GM12873 (cell line): ENCODE measurements around the gene NEGR1.

Experiments used
- TF ChIP-seq, protein P1 (sequence below): IDR thresholded peaks from 2 replicates; pipeline ENCODE4 v1.5.1; 2012; ENCODE audit warnings: low read depth, mild to moderate bottlenecking, moderate library complexity, low read length, control low read depth; ENCODE audit not compliant: insufficient read depth; ENCODE audit errors: missing control alignments

NEGR1 gene

DNA sequence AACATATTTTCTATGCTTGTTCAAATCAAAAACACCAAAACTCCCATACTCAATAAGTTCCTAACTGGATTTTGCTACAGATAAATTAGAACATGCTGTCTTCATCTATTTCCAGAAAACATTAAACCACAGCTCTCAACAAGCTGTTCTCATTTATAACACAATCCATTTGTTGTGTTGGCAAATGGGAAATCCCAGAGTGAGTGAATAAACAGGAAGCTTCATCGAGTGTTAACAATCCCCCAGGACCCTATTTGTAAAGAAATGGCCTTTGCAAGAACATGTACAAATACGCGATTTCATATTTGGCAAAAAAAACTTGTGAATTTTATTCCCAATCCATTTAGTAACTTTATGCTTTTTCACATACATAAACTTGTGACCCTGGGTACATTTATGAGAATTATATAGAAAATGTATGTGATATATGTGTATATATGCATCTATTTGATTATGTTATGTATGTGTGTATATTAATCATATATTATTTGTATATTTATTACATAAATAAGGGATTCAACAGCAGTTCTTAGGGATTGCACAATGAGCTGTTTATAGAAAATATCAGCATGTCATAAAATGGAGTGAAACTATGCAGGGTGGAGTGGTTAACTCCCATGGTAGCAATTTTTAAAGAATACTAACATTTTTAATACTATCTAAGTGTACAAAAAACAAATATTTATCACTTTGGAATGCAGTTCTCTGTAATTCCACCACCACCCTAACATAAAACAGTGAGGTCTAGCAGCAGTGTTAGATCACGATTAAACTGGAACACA, 160.0 kb downstream of the NEGR1 start:
- TF ChIP-seq, protein P1, sequence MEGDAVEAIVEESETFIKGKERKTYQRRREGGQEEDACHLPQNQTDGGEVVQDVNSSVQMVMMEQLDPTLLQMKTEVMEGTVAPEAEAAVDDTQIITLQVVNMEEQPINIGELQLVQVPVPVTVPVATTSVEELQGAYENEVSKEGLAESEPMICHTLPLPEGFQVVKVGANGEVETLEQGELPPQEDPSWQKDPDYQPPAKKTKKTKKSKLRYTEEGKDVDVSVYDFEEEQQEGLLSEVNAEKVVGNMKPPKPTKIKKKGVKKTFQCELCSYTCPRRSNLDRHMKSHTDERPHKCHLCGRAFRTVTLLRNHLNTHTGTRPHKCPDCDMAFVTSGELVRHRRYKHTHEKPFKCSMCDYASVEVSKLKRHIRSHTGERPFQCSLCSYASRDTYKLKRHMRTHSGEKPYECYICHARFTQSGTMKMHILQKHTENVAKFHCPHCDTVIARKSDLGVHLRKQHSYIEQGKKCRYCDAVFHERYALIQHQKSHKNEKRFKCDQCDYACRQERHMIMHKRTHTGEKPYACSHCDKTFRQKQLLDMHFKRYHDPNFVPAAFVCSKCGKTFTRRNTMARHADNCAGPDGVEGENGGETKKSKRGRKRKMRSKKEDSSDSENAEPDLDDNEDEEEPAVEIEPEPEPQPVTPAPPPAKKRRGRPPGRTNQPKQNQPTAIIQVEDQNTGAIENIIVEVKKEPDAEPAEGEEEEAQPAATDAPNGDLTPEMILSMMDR, result no peak

DNA sequence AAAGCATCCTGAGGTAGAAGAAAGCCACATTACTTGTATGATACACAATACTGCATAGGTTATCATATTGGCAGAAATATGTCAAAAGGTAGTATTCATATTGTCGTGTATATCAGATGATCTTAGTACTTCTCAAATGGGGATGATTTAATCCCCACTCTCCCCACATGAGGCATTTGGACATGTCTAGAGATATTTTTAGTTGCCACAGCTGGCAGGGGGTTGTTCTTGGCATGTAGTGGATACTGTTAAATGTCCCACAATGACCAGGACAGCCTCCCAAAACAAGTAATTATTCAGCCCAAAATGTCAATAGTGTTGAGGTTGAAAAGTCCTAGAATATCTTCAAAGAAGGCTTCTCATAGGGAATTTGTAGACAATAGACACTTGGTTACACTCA, 162.8 kb downstream of the NEGR1 start:
- TF ChIP-seq, protein P1, result no peak

DNA sequence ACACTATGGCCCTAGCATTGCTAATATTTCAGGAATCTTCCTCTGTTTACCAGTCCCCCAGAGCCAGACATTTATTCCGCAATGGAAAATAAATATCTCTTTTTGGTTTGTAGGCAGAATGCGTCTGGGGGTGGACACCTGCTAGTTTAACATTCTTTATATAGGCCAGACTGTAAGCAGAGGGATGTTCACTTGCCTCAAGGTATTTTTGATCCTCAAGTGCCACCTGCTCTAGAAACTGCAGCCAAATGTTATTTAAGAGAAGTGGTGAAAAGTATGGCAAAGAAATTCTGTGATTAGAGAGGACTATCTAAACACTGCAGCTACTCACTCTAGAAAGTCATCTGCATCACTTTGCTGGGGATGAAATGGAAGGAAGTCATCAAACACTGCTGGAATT, 164.7 kb downstream of the NEGR1 start:
- TF ChIP-seq, protein P1, result no peak

DNA sequence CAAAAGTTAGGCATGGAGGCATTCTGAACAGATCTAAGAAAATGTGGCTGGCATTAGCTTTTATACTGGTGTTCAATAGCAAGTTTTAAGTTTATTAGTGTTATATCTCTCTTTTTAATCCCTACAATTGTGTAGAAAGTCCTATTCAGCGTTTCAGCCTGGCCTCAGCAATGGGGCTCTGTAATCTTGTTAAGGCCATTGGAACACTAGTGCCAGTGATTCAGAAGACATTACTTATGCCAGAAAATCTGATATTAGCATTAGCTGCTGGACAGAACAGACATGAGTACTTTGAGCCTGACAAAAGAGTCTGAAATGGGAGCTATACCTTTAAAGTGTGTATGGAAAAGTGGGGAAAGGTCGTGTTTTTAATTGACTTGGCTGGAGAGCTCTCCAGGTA, 167.0 kb downstream of the NEGR1 start:
- TF ChIP-seq, protein P1, result no peak

DNA sequence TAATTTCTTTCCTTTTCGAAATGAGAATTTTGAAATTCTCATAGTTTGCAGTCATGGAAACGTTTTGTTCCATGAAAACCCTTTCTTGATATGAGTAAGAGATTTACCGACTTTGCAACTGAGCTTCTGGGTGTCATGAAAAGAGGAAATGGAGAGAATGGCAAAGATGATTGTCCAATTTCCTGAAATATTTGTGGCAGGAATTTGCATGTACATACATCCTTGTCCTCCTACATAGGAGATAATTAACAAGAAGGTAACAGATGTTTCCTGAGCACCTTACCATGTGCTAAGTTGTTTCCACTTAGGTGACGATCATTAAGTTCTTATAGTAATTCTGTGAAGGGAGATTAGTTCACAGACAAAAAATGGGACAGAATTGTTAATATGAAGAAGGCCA, 170.7 kb downstream of the NEGR1 start:
- TF ChIP-seq, protein P1, result no peak

DNA sequence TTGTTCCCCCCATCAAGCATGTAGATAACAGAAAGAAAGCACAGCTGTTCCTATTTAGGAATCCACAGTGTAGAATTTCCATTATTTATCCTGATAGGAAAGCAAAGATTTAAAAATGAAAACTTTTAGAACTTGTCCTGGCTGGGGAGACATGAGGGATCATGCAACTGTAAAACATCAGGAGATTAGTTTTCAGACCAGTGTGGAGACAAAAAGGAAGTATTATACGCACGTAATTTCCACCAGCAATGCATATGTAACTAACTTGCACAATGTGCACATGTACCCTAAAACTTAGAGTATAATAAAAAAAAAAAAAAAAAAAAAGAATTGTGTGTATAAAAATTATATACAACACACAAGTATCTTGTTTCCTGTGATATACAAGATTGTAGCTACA, 172.4 kb downstream of the NEGR1 start:
- TF ChIP-seq, protein P1, result no peak

DNA sequence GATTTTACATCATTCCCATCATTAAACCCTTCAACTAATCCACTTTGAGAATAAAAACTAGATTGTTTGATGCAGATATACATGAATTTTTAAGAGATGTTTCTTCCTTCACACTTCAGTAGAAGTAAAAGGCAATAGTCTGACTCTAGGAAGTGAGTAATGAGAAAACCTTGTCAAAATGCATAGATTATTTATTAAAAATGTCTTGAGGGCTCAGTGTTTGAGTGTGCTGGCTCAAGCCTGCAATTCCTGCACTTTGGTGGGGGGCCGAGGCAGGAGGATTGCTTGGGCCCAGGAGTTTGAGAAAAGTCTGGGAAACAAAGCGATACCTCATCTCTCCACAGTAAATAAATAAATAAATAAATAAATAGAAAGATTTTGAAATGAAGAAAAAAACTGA, 177.1 kb downstream of the NEGR1 start:
- TF ChIP-seq, protein P1, result no peak
